ENCODE data around the gene SMOC2.

- TF ChIP-seq, protein P1, sequence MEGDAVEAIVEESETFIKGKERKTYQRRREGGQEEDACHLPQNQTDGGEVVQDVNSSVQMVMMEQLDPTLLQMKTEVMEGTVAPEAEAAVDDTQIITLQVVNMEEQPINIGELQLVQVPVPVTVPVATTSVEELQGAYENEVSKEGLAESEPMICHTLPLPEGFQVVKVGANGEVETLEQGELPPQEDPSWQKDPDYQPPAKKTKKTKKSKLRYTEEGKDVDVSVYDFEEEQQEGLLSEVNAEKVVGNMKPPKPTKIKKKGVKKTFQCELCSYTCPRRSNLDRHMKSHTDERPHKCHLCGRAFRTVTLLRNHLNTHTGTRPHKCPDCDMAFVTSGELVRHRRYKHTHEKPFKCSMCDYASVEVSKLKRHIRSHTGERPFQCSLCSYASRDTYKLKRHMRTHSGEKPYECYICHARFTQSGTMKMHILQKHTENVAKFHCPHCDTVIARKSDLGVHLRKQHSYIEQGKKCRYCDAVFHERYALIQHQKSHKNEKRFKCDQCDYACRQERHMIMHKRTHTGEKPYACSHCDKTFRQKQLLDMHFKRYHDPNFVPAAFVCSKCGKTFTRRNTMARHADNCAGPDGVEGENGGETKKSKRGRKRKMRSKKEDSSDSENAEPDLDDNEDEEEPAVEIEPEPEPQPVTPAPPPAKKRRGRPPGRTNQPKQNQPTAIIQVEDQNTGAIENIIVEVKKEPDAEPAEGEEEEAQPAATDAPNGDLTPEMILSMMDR (conservative IDR thresholded peaks at IDR 0.05 in 1 of 2, IDR thresholded peaks at IDR 0.05 in 1 of 2; ENCODE audit: extremely low read depth in 1 of 2, insufficient read depth in 1 of 2, low read depth in 1 of 2, low read length in 2 of 2), result no peak
- TF ChIP-seq EZH2 (IDR thresholded peaks at IDR 0.05; ENCODE audit: borderline replicate concordance, low read length), result no peak
Measured at GRCh38 chr6:168462289-168462853, 21.4 kb downstream of the SMOC2 start.

Measured in mammary epithelial cell (primary cell).